NCI-H2107 treated with DMSO at 0.1 percent for 48 hours (cell line): ENCODE data around the gene DDX47.
"Not testable (repeated sequence)": the region's sequence is repeated elsewhere in the genome, so short reads cannot be mapped to it uniquely, and the experiment has no call there.

Experiments
- DNase-seq: peaks from one replicate; lab custom pipeline; 2025; ENCODE audit not compliant: unreplicated experiment; lab: John Stamatoyannopoulos, UW

The DDX47 gene

DNA sequence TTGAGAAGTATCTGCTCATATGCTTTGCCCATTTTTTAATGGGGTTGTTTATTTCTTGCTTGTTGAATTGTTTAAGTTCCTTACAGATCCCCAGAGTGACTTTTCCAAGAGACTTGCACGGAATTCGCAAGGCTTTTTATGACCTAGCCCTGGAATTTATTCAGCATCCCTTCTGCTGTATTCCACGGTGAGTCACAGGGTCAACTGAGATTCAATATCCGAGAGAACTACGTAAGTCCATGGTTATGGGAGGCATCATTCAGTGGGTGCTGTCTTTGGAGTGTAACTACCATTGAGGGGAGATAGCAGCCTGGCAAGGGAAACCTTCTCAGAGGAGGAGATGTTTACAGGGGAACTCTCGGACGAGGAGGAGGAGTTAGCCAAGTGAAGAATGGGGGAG, 57.3 kb downstream of the DDX47 start:
- DNase-seq, result no peak

DNA sequence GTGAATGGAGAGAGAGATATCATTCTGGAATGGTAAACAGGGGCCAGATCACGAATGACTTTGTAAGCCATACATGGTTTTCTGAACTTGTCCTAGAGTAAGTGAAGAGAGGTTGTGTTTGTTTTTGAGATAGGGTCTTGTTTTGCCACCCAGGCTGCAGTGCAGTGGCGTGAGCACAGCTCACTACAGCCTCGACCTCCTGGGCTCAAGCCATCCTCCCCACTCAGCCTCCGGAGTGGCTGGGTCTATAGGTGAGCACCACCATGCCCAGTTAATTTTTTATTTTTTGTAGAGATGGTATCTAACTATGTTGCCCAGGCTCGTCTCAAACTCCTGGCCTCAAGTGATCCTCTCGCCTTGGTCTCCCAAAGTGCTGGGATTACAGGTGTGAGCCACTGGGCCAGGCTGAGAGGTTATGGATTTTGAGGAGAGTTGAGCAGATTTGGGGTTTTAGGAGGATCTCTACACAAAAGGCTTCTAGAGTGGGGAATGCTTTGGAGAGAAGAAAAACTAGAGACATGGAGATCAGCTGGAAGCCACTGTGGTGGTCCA, 58.5 kb downstream of the DDX47 start:
- DNase-seq, result no peak

DNA sequence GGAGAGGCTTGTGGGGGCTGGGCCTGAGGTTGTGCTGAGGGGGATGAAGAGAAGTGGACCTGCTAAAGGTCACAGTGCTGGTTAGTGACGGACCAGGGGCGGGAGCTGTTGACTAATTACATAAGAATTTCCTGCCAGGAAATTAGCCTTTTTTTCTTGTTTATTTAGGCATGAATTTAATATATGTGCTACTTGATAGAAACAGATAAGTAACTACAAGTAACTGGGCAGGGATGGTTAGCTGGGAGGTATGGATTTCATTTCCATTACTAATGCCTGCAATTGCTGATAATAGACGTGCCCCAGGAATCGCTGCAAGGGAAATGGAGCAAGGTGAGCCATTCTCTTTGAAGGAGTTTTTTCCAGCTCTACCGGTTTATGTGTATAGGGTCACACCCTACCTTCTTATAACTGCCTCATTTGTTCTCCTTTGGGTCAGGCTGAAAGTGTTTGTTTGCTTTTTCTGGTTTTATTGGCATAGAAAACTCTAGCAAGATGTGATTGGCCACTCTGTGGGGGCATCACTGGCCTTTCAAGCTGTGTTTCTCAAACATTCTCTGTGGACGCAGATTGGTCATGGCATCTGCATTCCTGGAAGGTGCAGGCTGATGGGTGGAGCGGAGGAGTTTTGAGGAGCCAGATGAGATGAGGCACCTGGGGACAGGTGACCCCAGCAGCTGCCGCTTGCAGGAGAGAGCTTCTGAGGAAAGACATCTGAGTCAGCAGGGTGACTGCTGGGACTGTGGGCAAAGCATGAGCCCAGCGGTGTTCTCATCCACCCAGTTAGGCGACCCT, 59.2 kb downstream of the DDX47 start:
- DNase-seq, result no peak

DNA sequence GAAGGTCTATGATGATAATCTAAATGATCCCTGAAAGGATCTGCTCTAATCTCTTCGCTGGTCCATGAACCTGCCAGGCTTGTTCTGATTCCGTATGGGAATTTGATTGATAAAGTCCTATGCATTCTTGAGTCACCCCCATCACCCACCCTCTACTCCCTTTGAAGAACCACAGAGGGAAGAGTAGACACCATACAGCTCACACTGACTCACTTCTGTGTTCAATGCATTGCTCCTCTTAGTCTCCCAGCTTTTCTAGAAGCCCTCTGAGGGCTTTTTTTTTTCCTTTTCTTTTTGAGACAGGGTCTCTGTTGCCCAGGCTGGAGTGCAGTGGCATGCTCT, 59.8 kb downstream of the DDX47 start:
- DNase-seq, result no peak

DNA sequence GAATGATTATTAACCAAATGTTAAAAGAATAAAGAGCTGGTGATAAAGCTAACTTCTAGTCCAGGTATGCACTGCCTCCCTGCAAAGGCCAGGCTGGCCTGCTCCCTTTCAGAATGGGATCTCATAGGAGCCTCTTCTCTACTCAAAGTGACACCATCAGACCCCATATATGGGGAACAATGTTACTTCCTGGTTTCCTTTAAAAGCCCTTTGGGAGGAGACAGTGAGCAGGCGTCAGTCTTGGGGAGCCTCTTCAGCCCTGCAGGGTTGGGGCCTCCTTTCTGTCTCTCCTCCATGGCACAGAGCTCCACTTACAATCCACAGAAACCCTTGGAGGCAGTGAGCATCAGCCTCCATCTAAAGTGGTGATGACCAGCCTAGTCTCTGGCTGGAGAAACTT, 60.9 kb downstream of the DDX47 start:
- DNase-seq, result no peak

DNA sequence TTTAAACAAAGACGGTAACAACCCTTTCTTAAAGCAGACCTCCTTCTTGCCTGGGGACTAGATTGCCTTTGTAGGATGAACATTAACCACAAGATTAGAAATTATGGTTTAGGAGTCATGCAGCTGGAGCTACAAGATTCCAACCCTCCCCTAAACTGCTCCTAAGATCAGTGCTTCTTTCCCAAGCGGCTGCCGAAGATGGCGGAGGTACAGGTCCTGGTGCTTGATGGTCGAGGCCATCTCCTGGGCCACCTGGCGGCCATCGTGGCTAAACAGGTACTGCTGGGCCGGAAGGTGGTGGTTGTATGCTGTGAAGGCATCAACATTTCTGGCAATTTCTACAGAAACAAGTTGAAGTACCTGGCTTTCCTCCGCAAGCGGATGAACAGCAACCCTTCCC, 62.2 kb downstream of the DDX47 start:
- DNase-seq, result not testable (repeated sequence)

DNA sequence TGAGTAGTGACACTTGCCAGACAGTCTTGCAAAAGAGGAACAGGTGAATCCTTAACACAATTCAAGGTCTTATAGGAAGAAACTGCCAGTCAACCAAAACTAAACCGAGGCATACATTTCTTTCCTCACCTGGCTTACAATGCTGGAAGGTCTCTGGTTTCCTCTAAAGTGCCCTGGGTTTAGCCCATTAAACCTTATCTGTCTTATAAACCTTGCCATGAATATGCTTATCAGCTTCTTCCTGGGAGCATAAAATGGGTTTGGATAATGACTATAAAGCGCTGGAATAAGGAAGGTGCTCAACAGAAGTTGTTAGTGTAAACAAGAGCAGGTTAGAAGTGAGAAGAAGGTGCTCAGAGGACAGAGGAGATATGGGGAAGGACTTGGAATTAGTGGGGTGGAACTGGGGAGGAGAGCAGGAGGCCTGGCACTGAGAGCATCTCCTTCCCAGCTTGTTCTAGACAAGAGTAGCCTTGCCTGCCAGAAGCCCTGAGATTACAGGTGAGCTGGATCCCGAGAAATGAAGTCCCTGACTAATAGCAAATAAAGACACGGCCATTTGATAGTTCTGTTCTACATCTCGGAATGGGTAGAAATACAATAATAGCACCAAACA, 64.1 kb downstream of the DDX47 start:
- no peak for DNase-seq

DNA sequence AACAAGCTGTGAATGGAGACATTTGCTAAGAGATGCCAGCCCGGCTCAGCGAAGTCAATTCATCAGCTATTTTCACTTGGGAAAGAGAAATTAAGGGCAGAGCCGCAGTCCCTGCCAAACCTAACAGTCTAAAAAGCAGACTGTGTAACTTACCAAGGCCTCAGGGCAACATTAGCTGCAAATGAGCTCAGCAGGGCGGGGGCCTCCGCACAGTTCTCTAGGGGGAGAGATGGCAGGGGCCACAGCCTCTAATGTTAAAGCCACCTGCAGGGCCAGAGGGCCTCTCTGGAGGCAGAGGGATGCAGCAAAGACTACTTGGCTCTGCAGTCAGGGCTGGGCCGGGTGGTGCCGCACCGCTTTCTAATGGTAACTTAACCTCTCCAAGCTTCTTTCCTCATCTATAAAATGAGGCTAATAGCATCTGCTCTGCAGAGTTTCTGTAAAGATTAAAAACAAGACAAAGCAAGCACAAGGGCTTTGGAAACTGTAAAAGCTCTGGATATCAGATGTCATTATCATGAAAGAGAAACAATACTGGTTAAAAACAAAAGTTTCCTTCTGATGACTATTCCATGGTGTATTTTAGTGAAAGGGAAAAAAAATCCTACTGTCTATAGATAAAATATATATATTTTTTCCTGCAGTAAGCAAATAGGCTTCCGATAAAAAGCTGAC, 64.8 kb downstream of the DDX47 start:
- DNase-seq, result no peak
